ENCODE data around the gene CHRM2. TPM values are rescaled to one million over a fixed set of nuclear protein-coding genes. Genes with fewer than 3 reads are reported as not detected.

The CHRM2 gene
- total and polyA plus RNA-seq, 9 of the 15 experiments (the other 6 are each of a cell fraction or from before 2014, with no cell fraction given), result not detected

GRCh38 chr7:136877509-136877908 lies 9.1 kb downstream of the CHRM2 start:
- H3K36me3 ChIP-seq (ENCODE audit: control insufficient read depth, insufficient read depth, low read length), result no peaks in the 10 kb centered on the region
- H3K4me1 ChIP-seq (replicated peaks in 1 of 2; ENCODE audit: control insufficient read depth in 2 of 2, insufficient read depth in 2 of 2, low read length in 2 of 2), result no peaks in the 10 kb centered on the region
- H4K20me1 ChIP-seq (replicated peaks; ENCODE audit: control insufficient read depth, insufficient read depth, low read length), result no peaks in the 10 kb centered on the region
- WGBS (ENCODE audit: insufficient coverage, low coverage, missing lambda C conversion rate), result 0% methylated on average over 1 of the region's 1 CpG
- CTCF ChIA-PET (ENCODE audit: low intra/inter-chr PET ratio), result interaction anchor here (0.5 kb wide), 1 partner anchor 32 kb away, joined by 3 read pairs; no protein-coding TSS in a partner anchor
- no peak overlapping the region for H3K9ac ChIP-seq (ENCODE audit: insufficient read depth in 1 of 2, low read depth in 2 of 2, low read length in 2 of 2)
- BruUV-seq (replicated peaks), result no TSS peak
- no peaks in the 10 kb centered on the region for H3K27me3 ChIP-seq (ENCODE audit: control insufficient read depth in 2 of 2, insufficient read depth in 2 of 2, low read length in 2 of 2)
- no peak for ATAC-seq
- DNase-seq (ENCODE audit: extremely low read depth in 1 of 4, low spot score in 3 of 4), result no peak
- no peak overlapping the region for H3K4me3 ChIP-seq
- POLR2A ChIA-PET, result interaction anchor here (0.7 kb wide), 1 partner anchor 8 kb away, joined by 3 read pairs; no protein-coding TSS in a partner anchor
- H3K4me2 ChIP-seq (ENCODE audit: insufficient read depth, low read length), result no peak overlapping the region
- no peak overlapping the region for H2AFZ ChIP-seq (ENCODE audit: low read depth, low read length)
- H3K27ac ChIP-seq (ENCODE audit: extremely low read depth, low read depth, low read length), result no peak overlapping the region
- H3K9me1 ChIP-seq (ENCODE audit: control insufficient read depth, insufficient read depth, low read length), result no peaks in the 10 kb centered on the region
- no peaks in the 10 kb centered on the region for H3K9me3 ChIP-seq (replicated peaks; ENCODE audit: control insufficient read depth, insufficient read depth, low read depth, low read length)
- intact Hi-C loops (cut with micrococcal nuclease) (loop anchor here (10.0 kb wide), 2 partner anchors 863 to 1603 kb away; no protein-coding TSS in a partner anchor), in situ Hi-C loops (cut with MboI) (no loop called here)
- FAIRE-seq, result no peak
- H3K79me2 ChIP-seq (ENCODE audit: control insufficient read depth, insufficient read depth, low read length), result no peaks in the 10 kb centered on the region
- TF ChIP-seq RBFOX2 (IDR thresholded peaks at IDR 0.05; ENCODE audit: low read depth, low read length), result no peak
- no peak for TF ChIP-seq MIER1 (IDR thresholded peaks at IDR 0.05; ENCODE audit: low read depth)
- TF ChIP-seq CTBP1 (IDR thresholded peaks at IDR 0.05; ENCODE audit: borderline replicate concordance), result no peak
- TF ChIP-seq MTA3 (IDR thresholded peaks at IDR 0.05; ENCODE audit: borderline replicate concordance), result no peak
- TF ChIP-seq RAD51 (IDR thresholded peaks at IDR 0.05; ENCODE audit: borderline replicate concordance, low read depth), result no peak
- no peak for TF ChIP-seq SREBF2 (CRISPR knock-in tag; IDR thresholded peaks at IDR 0.05)
- TF ChIP-seq ZNF174 (CRISPR knock-in tag; IDR thresholded peaks at IDR 0.05), result no peak
- no peak for TF ChIP-seq GATAD2A (IDR thresholded peaks at IDR 0.05)
- no peak for TF ChIP-seq TGIF2 (CRISPR knock-in tag; IDR thresholded peaks at IDR 0.05)
- TF ChIP-seq ZNF280A (IDR thresholded peaks at IDR 0.05; ENCODE audit: low read depth, partially characterized antibody), result no peak
- no peak for TF ChIP-seq OTX1 (CRISPR knock-in tag; IDR thresholded peaks at IDR 0.05)
- TF ChIP-seq HCFC1 (IDR thresholded peaks at IDR 0.05; ENCODE audit: low read depth, low read length), result no peak
- no peak for TF ChIP-seq ZNF134 (CRISPR knock-in tag; conservative IDR thresholded peaks at IDR 0.05)
- TF ChIP-seq SIN3A (IDR thresholded peaks at IDR 0.05; ENCODE audit: borderline replicate concordance in 2 of 2, control insufficient read depth in 1 of 2, low read depth in 2 of 2, low read length in 2 of 2), result no peak
- no peak for TF ChIP-seq KDM5B (IDR thresholded peaks at IDR 0.05; ENCODE audit: insufficient replicate concordance, low read depth, low read length)
- no peak for TF ChIP-seq AFF4 (CRISPR knock-in tag; IDR thresholded peaks at IDR 0.05)
- TF ChIP-seq SRSF1 (IDR thresholded peaks at IDR 0.05; ENCODE audit: low read depth, low read length), result no peak
- no peak for TF ChIP-seq HDAC3 (IDR thresholded peaks at IDR 0.05; ENCODE audit: borderline replicate concordance, partially characterized antibody)

All from K562 (cell line).